Bronchus fibroblast of lung (primary cell): ENCODE data around the gene GPR33. TPM values are rescaled to one million over a fixed set of nuclear protein-coding genes. Genes with fewer than 3 reads are reported as not detected.

Experiments used
- total RNA-seq: library from RNA; depleted of rRNA; stranded (reverse); fragments of >200 nt; gene quantifications from 2 replicates; pipeline ENCODE4 v1.2.3, GENCODE V29; 2015

The GPR33 gene, protein sequence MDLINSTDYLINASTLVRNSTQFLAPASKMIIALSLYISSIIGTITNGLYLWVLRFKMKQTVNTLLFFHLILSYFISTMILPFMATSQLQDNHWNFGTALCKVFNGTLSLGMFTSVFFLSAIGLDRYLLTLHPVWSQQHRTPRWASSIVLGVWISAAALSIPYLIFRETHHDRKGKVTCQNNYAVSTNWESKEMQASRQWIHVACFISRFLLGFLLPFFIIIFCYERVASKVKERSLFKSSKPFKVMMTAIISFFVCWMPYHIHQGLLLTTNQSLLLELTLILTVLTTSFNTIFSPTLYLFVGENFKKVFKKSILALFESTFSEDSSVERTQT
- not detected in 2 replicates for total RNA-seq

DNA sequence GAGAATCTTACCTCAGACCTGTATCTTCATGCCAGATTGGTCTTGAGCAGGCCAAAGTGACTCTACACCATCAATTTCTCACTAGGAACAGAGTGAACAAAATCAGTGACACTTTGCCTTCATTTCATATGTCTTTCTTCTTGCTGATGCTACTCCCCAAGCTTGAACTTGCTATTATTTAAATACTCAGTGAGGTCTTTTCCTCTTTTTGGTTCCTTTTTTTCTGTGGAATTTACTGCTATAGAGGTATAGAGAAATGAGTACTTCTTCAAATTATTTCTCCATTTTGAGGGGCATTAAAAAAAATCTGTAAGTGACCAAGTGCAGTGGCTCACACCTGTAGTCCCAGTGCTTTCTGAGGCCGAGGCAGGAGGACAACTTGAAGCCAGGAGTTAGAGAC lies at the start of gene GPR33:
GPR33 (minus strand) TSS at position 154 of the 400 bp plus-strand sequence. CDS start 4,074 bp downstream, outside the sequence.

DNA sequence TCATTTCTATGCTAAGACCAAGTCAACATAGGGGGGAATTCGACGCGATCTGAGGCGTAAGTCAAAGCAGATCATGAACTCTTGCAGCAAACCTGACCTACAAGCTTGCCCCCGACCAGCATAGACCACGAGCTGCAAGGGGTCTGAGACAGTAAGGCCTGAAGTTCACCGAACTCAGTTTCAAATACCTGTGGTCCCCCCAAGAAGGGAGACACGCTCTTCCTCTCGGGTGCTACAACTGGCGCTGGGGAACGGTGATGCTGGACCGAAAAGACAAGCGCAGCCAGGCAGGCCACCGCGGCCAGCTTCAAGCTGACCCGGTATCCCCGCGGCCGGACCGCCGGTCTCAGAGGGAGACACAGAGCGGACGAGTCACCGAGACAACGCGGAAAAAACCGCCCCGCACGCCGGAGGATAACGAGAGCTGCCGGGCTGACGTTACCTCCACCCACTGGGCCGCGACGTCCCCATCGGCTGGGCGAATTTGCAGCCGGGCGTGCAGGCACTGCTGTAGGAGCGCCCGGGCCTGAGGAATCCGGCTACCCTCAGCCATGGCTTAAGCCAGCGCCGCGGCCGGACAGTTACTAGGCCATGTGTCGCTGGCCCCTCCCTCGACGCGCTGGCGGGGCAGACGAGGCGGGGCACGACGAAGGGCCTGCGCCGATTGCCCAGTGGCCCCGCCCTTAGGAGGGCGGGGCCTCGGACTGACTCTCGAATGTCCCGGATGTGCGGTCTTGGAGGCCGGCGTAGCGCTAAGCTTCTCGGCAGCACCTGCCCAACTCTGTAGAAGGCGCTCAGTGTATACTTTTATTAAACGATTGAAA lies 30.8 kb downstream of the GPR33 start, which contains the start of gene DTD2:
DTD2 (minus strand) TSS at position 666 of the 824 bp plus-strand sequence; CDS start at position 553, 113 bp downstream.

Other genes with a start within 250 kb of the GPR33 start
- 12.2 and 14.5 TPM in 2 replicates for gene HEATR5A, start 67.5 kb downstream of the GPR33 start, total RNA-seq
- 31.2 and 35.6 TPM in 2 replicates for gene DTD2, start 30.5 kb downstream of the GPR33 start, total RNA-seq
- 10.4 and 11.1 TPM in 2 replicates for gene NUBPL, start 73.4 kb upstream of the GPR33 start, total RNA-seq